Esophagus muscularis mucosa (tissue), 4 donors: Measurements from ENCODE around the gene RNLS. TPM values are rescaled to one million over a fixed set of nuclear protein-coding genes. Genes with fewer than 3 reads are reported as not detected.

Experiments used
- DNase-seq: peaks from one replicate; pipeline ENCODE4 v3.0.0-alpha.2; 2017; ENCODE audit errors: extremely low spot score
- H3K27ac ChIP-seq, 4 donors: fragments of 200-600 bp; sonication (generic); replicated peaks in 1 of 4; 1 replicate in 3 of 4; 2 replicates in 1 of 4; pipeline ENCODE4 v1.5.1; 2016 to 2019; ENCODE audit warnings: mild to moderate bottlenecking in 1 of 4
- H3K27me3 ChIP-seq, 4 donors: fragments of 200-600 bp; sonication (generic); one replicate each; pipeline versions ENCODE4 v1.5.1 to v1.6.0; 2016 to 2019
- H3K36me3 ChIP-seq, 4 donors: fragments of 200-600 bp; sonication (generic); one replicate each; pipeline ENCODE4 v1.5.1; 2016 to 2019
- H3K4me1 ChIP-seq, 4 donors: fragments of 200-600 bp; sonication (generic); one replicate each; pipeline ENCODE4 v1.5.1; 2016 to 2019
- H3K4me3 ChIP-seq, 4 donors: fragments of 200-600 bp; sonication (generic); 1 replicate in 2 of 4; 2 replicates in 2 of 4; pipeline ENCODE4 v1.5.1; 2016 to 2019; ENCODE audit warnings: mild to moderate bottlenecking in 4 of 4, moderate library complexity in 1 of 4
- H3K9me3 ChIP-seq, 4 donors: fragments of 200-600 bp; sonication (generic); 1 replicate in 3 of 4; 2 replicates in 1 of 4; pipeline ENCODE4 v1.5.1; 2016 to 2019
- EP300 ChIP-seq: sonication (generic); formaldehyde crosslinking; IDR thresholded peaks from one replicate; pipeline ENCODE4 v1.6.1; 2017; ENCODE audit warnings: antibody characterized with exemption
- POLR2A ChIP-seq: fragments of 450-650 bp; IDR thresholded peaks from one replicate; pipeline ENCODE4 v1.6.1; 2017; ENCODE audit warnings: antibody characterized with exemption, moderate library complexity, mild to moderate bottlenecking, low read depth
- POLR2AphosphoS5 ChIP-seq, 2 donors: sonication (generic); formaldehyde crosslinking; IDR thresholded peaks; one replicate each; pipeline ENCODE4 v1.6.1; 2017; ENCODE audit warnings: antibody characterized with exemption in 2 of 2
- WGBS: methylation state at CpG from one replicate; pipeline ENCODE4 v1.1.5; 2018; 5-methylcytosine and 5-hydroxymethylcytosine counted together
- intact Hi-C: fragments of 100-400 bp; cut with DNase I; formaldehyde crosslinking; loops from one replicate; pipeline ENCODE4 v1.15.1; 2023
- total RNA-seq, 4 donors: library from RNA; depleted of rRNA; stranded (reverse); fragments of >200 nt; gene quantifications; one replicate each; pipeline versions ENCODE4 v1.1.0 to v1.2.1, GENCODE V29; 2016
- TF ChIP-seq, protein P1 (sequence below), 3 experiments: fragments of 200-600 bp in 2 of 3; fragments of 450-650 bp in 1 of 3; sonication (generic) in 2 of 3; IDR thresholded peaks; one replicate each; pipeline ENCODE4 v1.5.1; 2017 to 2019; ENCODE audit warnings: antibody characterized with exemption in 3 of 3, mild to moderate bottlenecking in 2 of 3, moderate library complexity in 1 of 3

The RNLS gene
- total RNA-seq, 4 donors from 2014 or later, result 6.7 to 12.9 (median 10.9) TPM

GRCh38 chr10:88411772-88412349 lies 171.3 kb downstream of the RNLS start:
- H3K27me3 ChIP-seq, result no peaks in the 10 kb centered on the region
- 84% methylated on average over 6 of the region's 6 CpGs for WGBS
- no peaks in the 10 kb centered on the region for H3K9me3 ChIP-seq
- no peak for TF ChIP-seq POLR2AphosphoS5 (IDR thresholded peaks at IDR 0.05)
- TF ChIP-seq, protein P1, sequence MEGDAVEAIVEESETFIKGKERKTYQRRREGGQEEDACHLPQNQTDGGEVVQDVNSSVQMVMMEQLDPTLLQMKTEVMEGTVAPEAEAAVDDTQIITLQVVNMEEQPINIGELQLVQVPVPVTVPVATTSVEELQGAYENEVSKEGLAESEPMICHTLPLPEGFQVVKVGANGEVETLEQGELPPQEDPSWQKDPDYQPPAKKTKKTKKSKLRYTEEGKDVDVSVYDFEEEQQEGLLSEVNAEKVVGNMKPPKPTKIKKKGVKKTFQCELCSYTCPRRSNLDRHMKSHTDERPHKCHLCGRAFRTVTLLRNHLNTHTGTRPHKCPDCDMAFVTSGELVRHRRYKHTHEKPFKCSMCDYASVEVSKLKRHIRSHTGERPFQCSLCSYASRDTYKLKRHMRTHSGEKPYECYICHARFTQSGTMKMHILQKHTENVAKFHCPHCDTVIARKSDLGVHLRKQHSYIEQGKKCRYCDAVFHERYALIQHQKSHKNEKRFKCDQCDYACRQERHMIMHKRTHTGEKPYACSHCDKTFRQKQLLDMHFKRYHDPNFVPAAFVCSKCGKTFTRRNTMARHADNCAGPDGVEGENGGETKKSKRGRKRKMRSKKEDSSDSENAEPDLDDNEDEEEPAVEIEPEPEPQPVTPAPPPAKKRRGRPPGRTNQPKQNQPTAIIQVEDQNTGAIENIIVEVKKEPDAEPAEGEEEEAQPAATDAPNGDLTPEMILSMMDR (IDR thresholded peaks at IDR 0.05), result no peak
- no peak for TF ChIP-seq EP300
- TF ChIP-seq POLR2A, result no peak
- H3K27ac ChIP-seq, result no peak overlapping the region
- H3K4me1 ChIP-seq, result no peaks in the 10 kb centered on the region
- intact Hi-C loops, result no loop called here
- H3K4me3 ChIP-seq, result no peak overlapping the region
- no peaks in the 10 kb centered on the region for H3K36me3 ChIP-seq
- no peak for DNase-seq

DNA sequence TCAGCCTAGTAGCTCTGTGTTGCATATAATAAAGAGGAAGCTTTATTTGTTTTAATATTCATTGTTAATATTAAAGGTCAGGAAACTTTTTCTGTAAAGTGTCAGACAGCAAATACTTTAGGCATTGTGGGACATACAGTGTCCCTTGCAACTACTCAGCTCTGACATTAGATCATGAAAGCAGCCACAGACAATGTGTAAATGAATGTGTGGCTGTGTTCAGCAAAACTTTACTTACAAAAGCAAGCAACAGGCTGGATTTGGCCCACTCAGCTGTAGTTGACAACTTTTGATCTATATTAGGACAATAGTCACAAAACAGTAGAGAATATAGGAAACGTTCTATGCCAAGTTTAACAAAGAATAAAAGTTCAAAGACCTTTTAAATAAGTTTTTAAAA lies 173.3 kb downstream of the RNLS start:
- 54% methylated on average over 1 of the region's 1 CpG for WGBS
- intact Hi-C loops, result no loop called here

DNA sequence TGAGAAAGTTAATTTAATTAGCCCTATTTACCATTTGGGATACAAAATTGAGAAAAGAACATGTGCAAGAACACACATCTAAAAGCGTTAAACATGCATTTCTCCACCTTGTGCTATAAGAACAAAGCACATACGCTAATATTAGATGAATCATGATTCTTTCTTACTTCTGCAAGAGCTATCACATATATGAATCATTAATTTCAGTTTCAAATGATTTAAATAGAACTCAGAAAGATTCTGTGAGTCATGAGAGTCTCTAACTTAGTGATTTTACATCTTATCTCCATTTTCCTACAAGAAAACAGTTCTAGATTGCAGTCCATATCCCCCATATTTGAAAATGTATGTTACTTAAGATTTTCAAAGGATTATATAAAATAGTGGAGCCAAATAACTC lies 173.9 kb downstream of the RNLS start:
- intact Hi-C loops, result no loop called here
- H3K36me3 ChIP-seq, result no peaks in the 10 kb centered on the region
- H3K4me3 ChIP-seq, result no peak overlapping the region
- TF ChIP-seq, protein P1 (IDR thresholded peaks at IDR 0.05), result no peak
- no peak for TF ChIP-seq POLR2A
- TF ChIP-seq EP300, result no peak
- no peak for TF ChIP-seq POLR2AphosphoS5 (IDR thresholded peaks at IDR 0.05)
- no peak for DNase-seq
- no peak overlapping the region for H3K27ac ChIP-seq
- 94% methylated on average over 2 of the region's 2 CpGs for WGBS
- no peaks in the 10 kb centered on the region for H3K9me3 ChIP-seq
- H3K27me3 ChIP-seq, result no peaks in the 10 kb centered on the region
- H3K4me1 ChIP-seq, result no peaks in the 10 kb centered on the region

More for the DNA sequence above, 173.3 kb downstream of the RNLS start:
- Histone ChIP-seq H3K9me3 (no peaks in the 10 kb centered on the region), H3K4me1 (no peaks in the 10 kb centered on the region), H3K4me3 (no peak overlapping the region), H3K27me3 (no peaks in the 10 kb centered on the region), H3K36me3 (no peaks in the 10 kb centered on the region), H3K27ac (no peak overlapping the region)
- TF ChIP-seq POLR2A (no peak), EP300 (no peak), POLR2AphosphoS5 (IDR thresholded peaks at IDR 0.05) (no peak)
- TF ChIP-seq, protein P1 (IDR thresholded peaks at IDR 0.05), result no peak
- DNase-seq, result no peak

GRCh38 chr10:88408096-88408495 lies 175.0 kb downstream of the RNLS start:
- Histone ChIP-seq H3K36me3 (no peaks in the 10 kb centered on the region), H3K27ac (no peak overlapping the region), H3K4me1 (no peaks in the 10 kb centered on the region), H3K9me3 (no peaks in the 10 kb centered on the region), H3K4me3 (no peak overlapping the region), H3K27me3 (no peaks in the 10 kb centered on the region)
- intact Hi-C loops, result no loop called here
- WGBS, result 93% methylated on average over 2 of the region's 2 CpGs
- no peak for TF ChIP-seq EP300
- TF ChIP-seq, protein P1 (IDR thresholded peaks at IDR 0.05), result no peak
- TF ChIP-seq POLR2A, result no peak
- TF ChIP-seq POLR2AphosphoS5 (IDR thresholded peaks at IDR 0.05), result no peak
- no peak for DNase-seq

DNA sequence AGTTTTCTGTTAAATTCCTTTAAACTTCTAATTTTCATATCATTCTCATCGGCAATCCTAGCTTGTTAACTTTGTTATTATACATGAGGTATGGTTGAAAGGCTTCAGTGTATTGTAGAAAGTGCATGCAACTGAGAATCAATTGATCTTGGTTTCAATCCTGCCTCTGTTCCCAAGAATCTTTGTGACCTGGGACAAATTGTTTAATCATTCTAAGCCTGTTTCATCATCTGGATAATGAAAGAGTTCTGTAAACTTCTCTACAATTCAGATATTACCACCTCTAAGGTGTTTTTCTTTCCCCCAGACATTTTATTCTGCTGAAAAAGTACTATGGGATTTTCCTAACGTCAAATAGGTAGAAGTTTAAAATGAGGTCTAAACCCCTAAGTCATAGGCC lies 179.0 kb downstream of the RNLS start:
- Histone ChIP-seq H3K9me3 (peaks cover 0 to 5% (median 0%) of the 10 kb centered on the region in 4 donors), H3K36me3 (no peaks in the 10 kb centered on the region), H3K27me3 (no peaks in the 10 kb centered on the region), H3K27ac (no peak overlapping the region), H3K4me3 (no peak overlapping the region), H3K4me1 (no peaks in the 10 kb centered on the region)
- no peak for DNase-seq
- TF ChIP-seq EP300, result no peak
- no peak for TF ChIP-seq POLR2AphosphoS5 (IDR thresholded peaks at IDR 0.05)
- TF ChIP-seq POLR2A, result no peak
- TF ChIP-seq, protein P1 (IDR thresholded peaks at IDR 0.05), result no peak
- 87% methylated on average over 2 of the region's 2 CpGs for WGBS
- intact Hi-C loops, result loop anchor here (5.0 kb wide), 1 partner anchor 148 kb away; no protein-coding TSS in a partner anchor
